Neural cell (in vitro differentiated cells): ENCODE results near the gene CCDC127. TPM values are rescaled to one million over a fixed set of nuclear protein-coding genes. Genes with fewer than 3 reads are reported as not detected.
"Not testable (repeated sequence)": the region's sequence is repeated elsewhere in the genome, so short reads cannot be mapped to it uniquely, and the experiment has no call there.

ENCODE experiments used
- H2AFZ ChIP-seq: fragments of 200-600, 300-800 bp; sonication (generic), shearing (Covaris generic); 2 replicates; pipeline ENCODE4 v1.6.0; 2014; ENCODE audit warnings: low read depth, mild to moderate bottlenecking, antibody characterized with exemption, low read length, moderate library complexity
- H3F3A ChIP-seq: fragments of 200-600 bp; shearing (Covaris generic); 2 replicates; pipeline ENCODE4 v1.6.1; 2016; ENCODE audit warnings: mild to moderate bottlenecking, moderate library complexity, mixed read lengths, antibody characterized with exemption, low read length; ENCODE audit not compliant: insufficient read depth, poor library complexity, severe bottlenecking
- H3K27ac ChIP-seq: fragments of 200-600, 300-800 bp; sonication (generic), shearing (Covaris generic); 2 replicates; pipeline ENCODE4 v1.5.1; 2014; ENCODE audit warnings: mild to moderate bottlenecking, low read length, moderate library complexity
- H3K27me3 ChIP-seq: fragments of 300-800, 200-600 bp; sonication (generic), shearing (Covaris generic); 2 replicates; pipeline ENCODE4 v1.6.0; 2014; ENCODE audit warnings: mild to moderate bottlenecking, low read depth, low read length, moderate library complexity; ENCODE audit not compliant: insufficient read depth
- H3K36me3 ChIP-seq: fragments of 300-800, 200-600 bp; sonication (generic), shearing (Covaris generic); 2 replicates; pipeline ENCODE4 v1.5.1; 2014; ENCODE audit warnings: mild to moderate bottlenecking, antibody characterized with exemption, low read length, moderate library complexity; ENCODE audit not compliant: insufficient read depth
- H3K4me2 ChIP-seq: fragments of 300-800, 200-600 bp; sonication (generic), shearing (Covaris generic); 2 replicates; pipeline ENCODE4 v1.6.0; 2014; ENCODE audit warnings: mild to moderate bottlenecking, low read length
- H3K4me3 ChIP-seq: fragments of 300-800, 200-600 bp; sonication (generic), shearing (Covaris generic); 2 replicates; pipeline ENCODE4 v1.5.1; 2014; ENCODE audit warnings: mild to moderate bottlenecking, low read length, moderate library complexity
- H3K79me2 ChIP-seq: fragments of 200-600 bp; shearing (Covaris generic); replicated peaks from 2 replicates; pipeline ENCODE4 v1.6.0; 2014; ENCODE audit warnings: mild to moderate bottlenecking, low read length, moderate library complexity; ENCODE audit not compliant: insufficient read depth
- H3K9ac ChIP-seq: fragments of 300-800, 200-600 bp; sonication (generic), shearing (Covaris generic); 2 replicates; pipeline ENCODE4 v1.6.1; 2016; ENCODE audit warnings: mild to moderate bottlenecking, low read length, mixed read lengths
- H3K9me2 ChIP-seq: fragments of 200-600 bp; shearing (Covaris generic); 2 replicates; pipeline ENCODE4 v1.6.1; 2016; ENCODE audit warnings: mild to moderate bottlenecking, low read length, mixed read lengths; ENCODE audit not compliant: insufficient read depth
- H3K9me3 ChIP-seq: fragments of 200-600, 300-800 bp; sonication (generic), shearing (Covaris generic); 2 replicates; pipeline ENCODE4 v1.6.1; 2016; ENCODE audit warnings: mild to moderate bottlenecking, mixed run types, low read length, moderate library complexity, mixed read lengths
- H4K20me1 ChIP-seq: fragments of 200-600 bp; shearing (Covaris generic); 2 replicates; pipeline ENCODE4 v1.6.1; 2016; ENCODE audit warnings: mild to moderate bottlenecking, mixed run types; ENCODE audit not compliant: insufficient read depth
- CTCF ChIP-seq: fragments of 450-650 bp; IDR thresholded peaks from 2 replicates; pipeline ENCODE4 v1.5.1; 2014; ENCODE audit warnings: antibody characterized with exemption, mild to moderate bottlenecking, moderate library complexity; ENCODE audit not compliant: poor library complexity, severe bottlenecking
- EP300 ChIP-seq: fragments of 450-650 bp; conservative IDR thresholded peaks from 2 replicates; pipeline ENCODE4 v1.6.1; 2014; ENCODE audit warnings: antibody characterized with exemption, mild to moderate bottlenecking, moderate library complexity; ENCODE audit not compliant: poor library complexity, severe bottlenecking
- EZH2 ChIP-seq: fragments of 200-600, 300-800 bp; shearing (Covaris generic), sonication (generic); IDR thresholded peaks from 2 replicates; pipeline ENCODE4 v1.6.1; 2014; ENCODE audit warnings: antibody characterized with exemption, low read length, borderline replicate concordance, mild to moderate bottlenecking; ENCODE audit not compliant: insufficient read depth, poor library complexity, severe bottlenecking
- MXI1 ChIP-seq: fragments of 450-650 bp; conservative IDR thresholded peaks from 2 replicates; pipeline ENCODE4 v1.6.1; 2014; ENCODE audit warnings: antibody characterized with exemption, mild to moderate bottlenecking; ENCODE audit not compliant: poor library complexity, severe bottlenecking
- POLR2AphosphoS5 ChIP-seq: IDR thresholded peaks from 2 replicates; pipeline ENCODE4 v1.6.1; 2012
- RAD21 ChIP-seq: fragments of 450-650 bp; conservative IDR thresholded peaks from 2 replicates; pipeline ENCODE4 v1.6.1; 2014; ENCODE audit warnings: antibody characterized with exemption, mild to moderate bottlenecking, moderate library complexity
- REST ChIP-seq: IDR thresholded peaks from 2 replicates; pipeline ENCODE4 v1.6.1; 2012; ENCODE audit warnings: borderline replicate concordance
- SMC3 ChIP-seq: fragments of 450-650 bp; conservative IDR thresholded peaks from 2 replicates; pipeline ENCODE4 v1.6.1; 2014; ENCODE audit warnings: antibody characterized with exemption, mild to moderate bottlenecking, moderate library complexity; ENCODE audit not compliant: poor library complexity
- TAF1 ChIP-seq: IDR thresholded peaks from 2 replicates; pipeline ENCODE4 v1.6.1; 2012; ENCODE audit warnings: low read depth
- polyA plus RNA-seq: library from polyadenylated mRNA; depleted of rRNA; stranded (reverse); fragments of >200 nt; gene quantifications from 2 replicates; pipeline ENCODE4 v1.2.3, GENCODE V29; 2014

Gene CCDC127
- polyA plus RNA-seq, 1 donor from 2014 or later, result 5.4 TPM

- H3K9me3 ChIP-seq, result no peaks in the 10 kb centered on the region
- no peak overlapping the region for H3K27ac ChIP-seq
- H2AFZ ChIP-seq, result no peak overlapping the region
- H3K9me2 ChIP-seq, result no peaks in the 10 kb centered on the region
- no peak overlapping the region for H3K9ac ChIP-seq
- H3K36me3 ChIP-seq, result no peaks in the 10 kb centered on the region
- no peak overlapping the region for H3K4me2 ChIP-seq
- TF ChIP-seq EP300 (no peak), RAD21 (no peak), SMC3 (no peak), MXI1 (no peak), CTCF (no peak), TAF1 (no peak), REST (no peak), POLR2AphosphoS5 (no peak), EZH2 (no peak)
- H4K20me1 ChIP-seq, result no peaks in the 10 kb centered on the region
- no peaks in the 10 kb centered on the region for H3K27me3 ChIP-seq
- no peak overlapping the region for H3K4me3 ChIP-seq
- H3K79me2 ChIP-seq, result no peaks in the 10 kb centered on the region
- H3F3A ChIP-seq, result no peaks in the 10 kb centered on the region
These were observed 12.8 kb upstream of the CCDC127 start for GRCh38 chr5:230711-231110.

DNA sequence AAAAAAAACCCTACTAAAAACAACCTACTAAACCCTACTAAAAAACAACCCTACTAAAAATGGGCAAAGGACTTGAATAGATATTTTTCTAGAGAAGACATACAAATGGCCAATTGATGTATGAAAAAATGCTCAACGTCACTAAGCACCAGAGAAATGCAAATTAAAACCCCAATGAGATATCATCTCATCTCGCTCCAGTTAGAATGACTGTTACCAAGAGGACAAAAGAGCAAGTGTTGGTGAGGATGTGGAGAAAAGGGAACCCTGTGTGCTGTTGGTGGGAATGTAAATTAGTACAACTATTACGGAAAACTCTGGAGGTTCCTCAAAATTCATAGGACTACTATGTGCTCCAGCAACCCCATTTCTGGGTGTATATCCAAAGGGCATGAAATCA lies 10.9 kb upstream of the CCDC127 start:
- Histone ChIP-seq H3K36me3 (no peaks in the 10 kb centered on the region), H3F3A (no peaks in the 10 kb centered on the region), H4K20me1 (no peaks in the 10 kb centered on the region), H3K79me2 (no peaks in the 10 kb centered on the region), H3K9me2 (no peaks in the 10 kb centered on the region), H3K4me2 (no peak overlapping the region), H3K9ac (no peak overlapping the region), H3K27ac (no peak overlapping the region), H3K27me3 (no peaks in the 10 kb centered on the region), H2AFZ (no peak overlapping the region), H3K9me3 (no peaks in the 10 kb centered on the region), H3K4me3 (no peak overlapping the region)
- no peak for TF ChIP-seq EP300
- no peak for TF ChIP-seq EZH2
- TF ChIP-seq CTCF, result no peak
- TF ChIP-seq RAD21, result no peak
- no peak for TF ChIP-seq POLR2AphosphoS5
- TF ChIP-seq MXI1, result no peak
- no peak for TF ChIP-seq TAF1
- TF ChIP-seq SMC3, result no peak
- no peak for TF ChIP-seq REST

- H3K27ac ChIP-seq, H3K36me3 ChIP-seq: not testable (repeated sequence)
These were observed 9.4 kb upstream of the CCDC127 start for GRCh38 chr5:227375-227774.

More at GRCh38 chr5:227375-227774, 9.4 kb upstream of the CCDC127 start:
- H3K9me2 ChIP-seq, H3K27me3 ChIP-seq, H4K20me1 ChIP-seq, H3K9ac ChIP-seq, H3K4me3 ChIP-seq, H3K79me2 ChIP-seq, H3K4me2 ChIP-seq, H3K9me3 ChIP-seq, H2AFZ ChIP-seq, H3F3A ChIP-seq: not testable (repeated sequence)
